IMR-90 (cell line): ENCODE results near the gene ZNRF3. TPM values are rescaled to one million over a fixed set of nuclear protein-coding genes. Genes with fewer than 3 reads are reported as not detected.

Experiments
- ATAC-seq: fragments of 200-7000 bp; cut with Tn5 transposase; 2 replicates; pipeline ENCODE4 v1.9.1; 2020; ENCODE audit warnings: low read depth, mild to moderate bottlenecking, moderate library complexity
- BruUV-seq: library from RNA; stranded (reverse); fragments of 400-500 nt; replicated peaks from 2 replicates; lab custom pipeline; 2021; lab: Mats Ljungman, UMichigan
- CTCF ChIA-PET: fragments of 300-600 bp; formaldehyde crosslinking; extraction: SDS; loops from one replicate; lab custom pipeline; 2021; ENCODE audit warnings: antibody characterized with exemption; lab: Yijun Ruan, JAX
- POLR2A ChIA-PET: fragments of 300-600 bp; sonication (Branson Sonifier 250); formaldehyde crosslinking; loops from one replicate; lab custom pipeline; 2022; ENCODE audit warnings: antibody characterized with exemption; ENCODE audit not compliant: unreplicated experiment; lab: Charles Lee
- DNase-seq: peaks from one replicate; pipeline ENCODE4 v3.0.0; 2013
- H2AFZ ChIP-seq: replicated peaks from 2 replicates; pipeline ENCODE3; 2013; ENCODE audit warnings: low read length, mild to moderate bottlenecking; ENCODE audit not compliant: poor library complexity
- H2AK5ac ChIP-seq: 2 replicates; pipeline ENCODE4 v1.6.1; 2013; ENCODE audit warnings: low read depth, low read length, inconsistent platforms
- H2AK9ac ChIP-seq: replicated peaks from 2 replicates; pipeline ENCODE3; 2013; ENCODE audit warnings: mild to moderate bottlenecking, low read depth, low read length, moderate library complexity; ENCODE audit not compliant: poor library complexity
- H2BK120ac ChIP-seq: 2 replicates; pipeline ENCODE4 v1.6.1; 2013; ENCODE audit warnings: low read depth, low read length, inconsistent platforms
- H2BK15ac ChIP-seq: 3 replicates; pipeline ENCODE4 v1.6.1; 2013; ENCODE audit warnings: low read depth, low read length, inconsistent platforms
- H2BK20ac ChIP-seq: 2 replicates; pipeline ENCODE4 v1.6.1; 2013; ENCODE audit warnings: low read depth, mild to moderate bottlenecking, inconsistent platforms, low read length, moderate library complexity
- H2BK5ac ChIP-seq: 2 replicates; pipeline ENCODE4 v1.6.1; 2013; ENCODE audit warnings: mild to moderate bottlenecking, low read depth, low read length, inconsistent platforms; ENCODE audit not compliant: poor library complexity, severe bottlenecking
- H3K14ac ChIP-seq: replicated peaks from 2 replicates; pipeline ENCODE4 v1.6.1; 2013; ENCODE audit warnings: low read depth, low read length, inconsistent platforms
- H3K18ac ChIP-seq: 2 replicates; pipeline ENCODE4 v1.6.1; 2013; ENCODE audit warnings: low read depth, low read length, control low read depth
- H3K23ac ChIP-seq: 2 replicates; pipeline ENCODE4 v1.6.1; 2013; ENCODE audit warnings: low read depth, low read length, inconsistent platforms
- H3K27ac ChIP-seq: 2 replicates; pipeline ENCODE4 v1.5.1; 2013; ENCODE audit warnings: mild to moderate bottlenecking, control low read depth, low read length; ENCODE audit not compliant: insufficient read depth
- H3K27me3 ChIP-seq: 2 replicates; pipeline ENCODE4 v1.6.1; 2013; ENCODE audit warnings: low read length; ENCODE audit not compliant: control insufficient read depth, insufficient read depth
- H3K36me3 ChIP-seq: 2 replicates; pipeline ENCODE4 v1.6.1; 2013; ENCODE audit warnings: low read length, mixed read lengths; ENCODE audit not compliant: control insufficient read depth, insufficient read depth
- H3K4ac ChIP-seq: 2 replicates; pipeline ENCODE4 v1.6.1; 2013; ENCODE audit warnings: low read depth, low read length, inconsistent platforms
- H3K4me1 ChIP-seq: 2 replicates; pipeline ENCODE4 v1.6.1; 2013; ENCODE audit warnings: low read length, mixed read lengths; ENCODE audit not compliant: control insufficient read depth, insufficient read depth
- H3K4me2 ChIP-seq: 2 replicates; pipeline ENCODE4 v1.6.1; 2013; ENCODE audit warnings: low read depth, mild to moderate bottlenecking, control low read depth, low read length, moderate library complexity
- H3K4me3 ChIP-seq: 2 replicates; pipeline ENCODE4 v1.5.1; 2013; ENCODE audit warnings: low read depth, mild to moderate bottlenecking, control low read depth, low read length, moderate library complexity; ENCODE audit not compliant: insufficient read depth
- H3K56ac ChIP-seq: 2 replicates; pipeline ENCODE4 v1.6.1; 2013; ENCODE audit warnings: low read length, inconsistent platforms; ENCODE audit not compliant: insufficient read depth; ENCODE audit errors: extremely low read depth
- H3K79me1 ChIP-seq, 2 experiments: 2 replicates each; pipeline ENCODE4 v1.6.1; 2013; ENCODE audit warnings: low read length in 2 of 2, inconsistent platforms in 1 of 2, low read depth in 1 of 2
- H3K9ac ChIP-seq: 2 replicates; pipeline ENCODE4 v1.6.1; 2013; ENCODE audit warnings: low read depth, low read length, control low read depth
- H3K9me1 ChIP-seq: 2 replicates; pipeline ENCODE4 v1.6.1; 2013; ENCODE audit warnings: low read length, inconsistent platforms; ENCODE audit not compliant: insufficient read depth
- H3K9me3 ChIP-seq: 2 replicates; pipeline ENCODE4 v1.6.1; 2013; ENCODE audit warnings: low read length; ENCODE audit not compliant: control insufficient read depth, insufficient read depth
- H4K20me1 ChIP-seq: 2 replicates; pipeline ENCODE4 v1.6.1; 2013; ENCODE audit warnings: low read length, inconsistent platforms; ENCODE audit not compliant: insufficient read depth
- H4K5ac ChIP-seq: 2 replicates; pipeline ENCODE4 v1.6.1; 2013; ENCODE audit warnings: mild to moderate bottlenecking, low read depth, low read length, control low read depth
- H4K8ac ChIP-seq, 2 experiments: 2 replicates each; pipeline ENCODE4 v1.6.1; 2013; ENCODE audit warnings: low read depth in 2 of 2, low read length in 2 of 2, control low read depth in 1 of 2, inconsistent platforms in 1 of 2
- H4K91ac ChIP-seq: 2 replicates; pipeline ENCODE4 v1.6.1; 2013; ENCODE audit warnings: low read depth, low read length, inconsistent platforms; ENCODE audit not compliant: insufficient read depth
- CTCF ChIP-seq: conservative IDR thresholded peaks from 2 replicates; pipeline ENCODE4 v1.5.1; 2012; ENCODE audit warnings: mild to moderate bottlenecking, low read depth, low read length, improper control_type of control experiment
- WGBS, 2 experiments: methylation state at CpG; one replicate each; pipeline versions ENCODE4 v1.1.5 to v1.1.7; 2013; ENCODE audit warnings: missing lambda C conversion rate in 2 of 2; ENCODE audit not compliant: insufficient read length in 1 of 2; ENCODE audit errors: extremely low coverage in 2 of 2; 5-methylcytosine and 5-hydroxymethylcytosine counted together
- dilution Hi-C: fragments of 300-500 bp; cut with HindIII; formaldehyde crosslinking; loops from one replicate; pipeline ENCODE4 v1.14.3; 2018; ENCODE audit warnings: low sequenced_read_pairs; ENCODE audit not compliant: unreplicated experiment
- in situ Hi-C: fragments of 300-500 bp; cut with MboI; formaldehyde crosslinking; loops from 3 replicates; pipeline ENCODE4 v1.14.3; 2019; ENCODE audit warnings: low sequenced_read_pairs, inconsistent platforms, mixed read lengths
- intact Hi-C: fragments of 100-400 bp; cut with micrococcal nuclease; formaldehyde crosslinking; loops from 2 replicates; pipeline ENCODE4 v1.10.0; 2022
- polyA plus RNA-seq, 3 experiments: library from polyadenylated mRNA; depleted of rRNA; stranded (reverse); fragments of >200 nt; gene quantifications; 2 replicates each; pipeline ENCODE4 v1.2.3, GENCODE V29; 2012; ENCODE audit warnings: low replicate concordance in 1 of 3
- total RNA-seq: library from RNA; depleted of rRNA; stranded (reverse); fragments of >200 nt; gene quantifications from 2 replicates; pipeline ENCODE4 v1.2.3, GENCODE V29; 2012

The ZNRF3 gene
- total and polyA plus RNA-seq, 2 of the 4 experiments (the other 2 are of a cell fraction) = 1.4 to 2.4 TPM

DNA sequence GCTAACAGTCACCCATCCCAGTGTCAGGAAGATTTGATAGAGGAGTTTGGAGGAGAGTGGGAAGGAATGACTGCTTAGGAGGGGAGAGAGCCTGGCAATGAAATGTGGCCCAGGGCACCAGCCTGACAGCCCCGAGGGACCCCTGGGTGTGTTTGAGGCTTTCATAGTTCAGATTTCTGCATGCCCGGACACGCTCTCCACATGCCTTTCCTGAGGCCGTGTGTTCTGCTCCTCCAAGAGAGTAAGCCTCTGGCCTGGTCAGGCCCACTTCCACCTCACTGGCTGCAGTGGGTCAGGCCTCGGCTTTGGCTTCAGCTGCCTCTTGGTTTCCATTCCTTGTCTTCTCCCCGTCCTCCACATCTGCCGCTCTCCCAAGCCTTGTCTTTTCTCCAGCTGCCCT, 99.8 kb downstream of the ZNRF3 start:
- no peak overlapping the region for H2AK5ac ChIP-seq
- no peaks in the 10 kb centered on the region for H4K20me1 ChIP-seq
- ATAC-seq = no peak
- WGBS, 2 experiments = 89% methylated on average over 4 of the region's 7 CpGs; no CpG with 5 or more reads in 1 of the 2 experiments
- no peak overlapping the region for H3K14ac ChIP-seq
- H3K56ac ChIP-seq = no peak overlapping the region
- no peak for TF ChIP-seq CTCF
- H3K4me2 ChIP-seq = no peak overlapping the region
- no peak overlapping the region for H4K91ac ChIP-seq
- peak overlapping the region; percentile 11; the same call in 1 of the 2 replicates for H3K4ac ChIP-seq
- H3K4me1 ChIP-seq = peaks cover 2% of the 10 kb centered on the region
- H3K4me3 ChIP-seq = no peak overlapping the region
- no TSS peak for BruUV-seq
- no peak overlapping the region for H2BK15ac ChIP-seq
- H3K9me3 ChIP-seq = peaks cover 4% of the 10 kb centered on the region; the same call in 1 of the 2 replicates
- no peak overlapping the region for H4K8ac ChIP-seq
- no peak overlapping the region for H4K5ac ChIP-seq
- intact Hi-C loops (no loop called here), dilution Hi-C loops (no loop called here), in situ Hi-C loops (no loop called here)
- H3K27me3 ChIP-seq = no peaks in the 10 kb centered on the region
- no peak overlapping the region for H2BK5ac ChIP-seq
- 0 out of 2 replicates have a peak, but pooled peaks cover 1% of the 10 kb centered on the region for H3K36me3 ChIP-seq
- H3K9me1 ChIP-seq = peaks cover 3% of the 10 kb centered on the region; the same call in 1 of the 2 replicates
- H2AFZ ChIP-seq = peak overlapping the region; percentile 37
- no peak overlapping the region for H2BK20ac ChIP-seq
- no peak overlapping the region for H2BK120ac ChIP-seq
- peak overlapping the region; percentile 44; the same call in 1 of the 2 replicates for H3K18ac ChIP-seq
- H3K9ac ChIP-seq = no peak overlapping the region
- CTCF ChIA-PET = no interaction called here
- peaks cover 2 to 4% of the 10 kb centered on the region in 2 experiments; a peak in 1 of 4 replicates for H3K79me1 ChIP-seq
- POLR2A ChIA-PET = no interaction called here
- no peak for DNase-seq
- H2AK9ac ChIP-seq = no peak overlapping the region
- no peak overlapping the region for H3K27ac ChIP-seq
- H3K23ac ChIP-seq = no peak overlapping the region
